ENCODE measurements around the gene CD84. TPM values are rescaled to one million over a fixed set of nuclear protein-coding genes. Genes with fewer than 3 reads are reported as not detected.
"Not testable (repeated sequence)": the region's sequence is repeated elsewhere in the genome, so short reads cannot be mapped to it uniquely, and the experiment has no call there.

Gene CD84
- total and polyA plus RNA-seq, 5 experiments from 2014 or later: 17.5 to 83.4 (median 19.0) TPM

DNA sequence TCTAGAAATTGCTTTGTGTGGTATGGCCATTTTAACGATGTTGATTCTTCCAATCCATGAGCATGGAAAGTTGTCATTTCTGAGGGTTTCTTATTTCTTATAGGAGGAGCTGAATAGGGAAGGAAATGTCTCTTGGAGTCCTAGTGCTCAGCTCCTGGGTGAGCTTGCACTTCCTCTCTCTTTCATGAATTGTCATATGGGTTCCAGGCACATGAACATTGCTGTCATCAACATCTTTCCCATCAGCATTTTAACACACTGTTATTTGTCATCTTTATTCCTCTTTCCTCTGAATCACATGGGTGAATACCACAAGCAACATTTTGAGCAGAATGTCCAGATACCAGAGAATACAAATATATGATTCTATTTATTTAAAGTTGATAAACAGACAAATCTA, 79.7 kb downstream of the CD84 start:
- POLR2A ChIA-PET: interaction anchor here (0.6 kb wide), 1 partner anchor 255 kb away, joined by 4 read pairs; no protein-coding TSS in a partner anchor
- Mint-ChIP-seq H3K4me1 (peaks cover 35 to 80% (median 60%) of the 10 kb centered on the region in 4 donors), H3K27ac (peak overlapping the region in 6 of 10 donors; percentile 5 to 80 (median 68)), H3K9me3 (peaks cover 0 to 8% (median 4%) of the 10 kb centered on the region in 9 donors), H3K4me3 (peak overlapping the region in 1 of 10 donors; percentile 11), H3K27me3 (no peaks in the 10 kb centered on the region), H3K36me3 (peaks cover 24 to 55% (median 53%) of the 10 kb centered on the region in 3 donors)
- DNase-seq (no peak), ATAC-seq (no peak)

DNA sequence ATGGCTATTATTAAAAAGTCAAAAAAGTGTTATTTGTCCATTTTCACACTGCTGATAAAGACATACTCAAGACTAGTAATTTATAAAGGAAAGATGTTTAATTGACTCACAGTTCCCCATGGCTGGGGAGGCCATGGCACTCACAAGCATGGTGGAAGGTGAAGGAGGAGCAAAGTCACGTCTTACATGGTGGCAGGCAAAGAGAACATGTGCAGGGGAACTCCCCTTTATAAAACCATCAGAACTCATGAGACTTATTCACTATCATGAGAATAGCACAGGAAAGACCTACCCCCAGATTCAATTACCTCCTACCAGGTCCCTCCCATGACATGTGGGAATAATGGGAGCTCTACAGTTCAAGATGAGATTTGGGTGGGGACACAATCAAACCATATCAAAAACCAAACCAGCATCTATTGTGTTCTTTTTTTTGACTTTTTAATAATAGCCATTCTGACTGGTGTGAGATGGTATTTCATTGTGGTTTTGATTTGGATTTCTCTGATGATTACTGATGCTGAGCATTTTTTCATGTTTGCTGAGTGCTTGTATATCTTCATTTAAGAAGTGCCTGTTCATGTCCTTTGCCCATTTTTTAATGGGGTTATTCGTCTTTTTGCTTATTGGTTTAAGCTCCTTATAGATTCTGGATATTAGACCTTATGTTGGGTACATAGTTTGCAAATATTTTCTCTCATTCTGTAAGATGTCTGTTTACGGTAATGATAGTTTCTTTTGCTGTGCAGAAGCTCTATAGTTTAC, 80.8 kb downstream of the CD84 start:
- DNase-seq, ATAC-seq, H3K9me3 Mint-ChIP-seq, POLR2A ChIA-PET, H3K27me3 Mint-ChIP-seq, H3K4me3 Mint-ChIP-seq: not testable (repeated sequence)
- H3K27ac Mint-ChIP-seq: peak overlapping the region in 4 of 10 donors; percentile 11 to 80 (median 24)
- H3K4me1 Mint-ChIP-seq: peaks cover 24 to 69% (median 51%) of the 10 kb centered on the region in 4 donors
- peaks cover 21 to 58% (median 52%) of the 10 kb centered on the region in 3 donors for H3K36me3 Mint-ChIP-seq

DNA sequence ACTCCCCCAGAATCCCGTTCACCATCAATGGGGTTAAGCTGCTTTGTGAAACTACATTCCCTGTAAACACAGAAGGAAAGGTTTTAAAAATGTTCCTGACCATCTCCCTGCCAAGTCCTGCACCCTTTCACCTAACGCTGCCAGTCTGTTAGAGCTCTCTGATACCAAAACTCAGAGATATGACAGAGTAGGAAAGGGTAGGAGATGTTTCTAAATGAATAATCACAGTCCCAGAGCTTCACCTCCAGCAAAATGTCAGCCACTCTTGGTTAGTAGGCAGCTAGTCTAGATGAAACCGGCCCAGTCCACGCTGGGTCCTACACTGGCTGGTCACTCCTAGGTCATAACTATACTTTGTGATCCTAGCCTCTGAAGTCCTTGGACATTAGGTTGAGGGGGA, 83.0 kb downstream of the CD84 start:
- Mint-ChIP-seq H3K4me3 (no peak overlapping the region), H3K4me1 (peaks cover 8 to 49% (median 30%) of the 10 kb centered on the region in 4 donors), H3K9me3 (peaks cover 0 to 8% (median 3%) of the 10 kb centered on the region in 9 donors), H3K36me3 (peaks cover 21 to 44% (median 41%) of the 10 kb centered on the region in 3 donors), H3K27me3 (no peaks in the 10 kb centered on the region), H3K27ac (peak overlapping the region in 6 of 10 donors; percentile 15 to 78 (median 50))
- POLR2A ChIA-PET: no interaction called here
- ATAC-seq (no peak), DNase-seq (no peak)

DNA sequence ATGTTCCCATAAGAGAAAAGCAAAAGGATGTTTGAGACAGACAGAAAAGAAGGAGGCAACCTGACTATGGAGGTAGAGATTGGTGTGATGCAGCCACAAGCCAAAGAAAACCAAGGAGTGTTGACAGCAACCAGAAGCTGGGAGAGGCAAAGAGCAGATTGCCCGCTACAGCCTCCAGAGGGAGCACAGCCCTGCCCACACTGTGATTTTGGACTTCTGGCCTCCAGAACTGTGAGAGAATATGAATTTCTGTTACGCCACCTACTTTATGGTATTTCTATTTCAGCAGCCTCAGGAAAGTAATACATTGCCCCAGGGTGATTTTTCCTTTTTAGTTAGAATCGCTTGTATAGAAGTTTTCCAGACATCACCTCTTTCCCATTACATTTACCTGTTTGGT, 84.7 kb downstream of the CD84 start:
- DNase-seq (no peak), ATAC-seq (no peak)
- no peaks in the 10 kb centered on the region for H3K27me3 Mint-ChIP-seq
- peak overlapping the region in 7 of 10 donors; percentile 7 to 71 (median 31) for H3K27ac Mint-ChIP-seq
- peaks cover 11 to 42% (median 24%) of the 10 kb centered on the region in 4 donors for H3K4me1 Mint-ChIP-seq
- peaks cover 18 to 40% (median 40%) of the 10 kb centered on the region in 3 donors for H3K36me3 Mint-ChIP-seq
- POLR2A ChIA-PET: no interaction called here
- no peak overlapping the region for H3K4me3 Mint-ChIP-seq
- H3K9me3 Mint-ChIP-seq: peaks cover 0 to 4% (median 2%) of the 10 kb centered on the region in 9 donors

GRCh38 chr1:160492617-160493016, 86.7 kb downstream of the CD84 start:
- ATAC-seq (no peak), DNase-seq (no peak)
- Mint-ChIP-seq H3K36me3 (peaks cover 5 to 48% (median 29%) of the 10 kb centered on the region in 3 donors), H3K27me3 (no peaks in the 10 kb centered on the region), H3K9me3 (no peaks in the 10 kb centered on the region), H3K4me1 (peaks cover 10 to 45% (median 26%) of the 10 kb centered on the region in 4 donors), H3K4me3 (no peak overlapping the region), H3K27ac (no peak overlapping the region)
- POLR2A ChIA-PET: no interaction called here

- POLR2A ChIA-PET: interaction anchor here (0.9 kb wide), 1 partner anchor 31 kb away, joined by 3 read pairs; the partner anchor contains the start of gene SLAMF6
- Mint-ChIP-seq H3K9me3 (no peaks in the 10 kb centered on the region), H3K36me3 (peaks cover 5 to 50% (median 32%) of the 10 kb centered on the region in 3 donors), H3K27me3 (no peaks in the 10 kb centered on the region), H3K4me1 (peaks cover 8 to 46% (median 25%) of the 10 kb centered on the region in 4 donors), H3K27ac (no peak overlapping the region), H3K4me3 (no peak overlapping the region)
- ATAC-seq (no peak), DNase-seq (no peak)
These were observed 87.3 kb downstream of the CD84 start for GRCh38 chr1:160491981-160492380.

Other genes starting within 250 kb of the CD84 start
- 100 to 1,000 TPM; 115 to 120 TPM for gene COPA, start 236.2 kb downstream of the CD84 start, total RNA-seq
- 100 to 1,000 TPM; 101 to 124 (median 120) TPM for gene COPA, start 236.2 kb downstream of the CD84 start, polyA plus RNA-seq
- 10 to 100 TPM; 70.3 to 76.4 TPM for gene NCSTN, start 236.1 kb downstream of the CD84 start, total RNA-seq
- gene NCSTN, start 236.1 kb downstream of the CD84 start, polyA plus RNA-seq: 10 to 100 TPM; 56.8 to 64.2 (median 63.5) TPM
- under 1 TPM; 0.38 to 0.47 TPM for gene NHLH1, start 212.4 kb downstream of the CD84 start, total RNA-seq
- gene NHLH1, start 212.4 kb downstream of the CD84 start, polyA plus RNA-seq: not detected
- gene VANGL2, start 178.9 kb downstream of the CD84 start, total RNA-seq: under 1 TPM; 0.10 to 0.14 TPM
- not detected for gene VANGL2, start 178.9 kb downstream of the CD84 start, polyA plus RNA-seq
- gene SLAMF6, start 56.2 kb downstream of the CD84 start, total RNA-seq: 10 to 100 TPM; 39.7 to 42.5 TPM
- 10 to 100 TPM; 52.0 to 95.9 (median 69.5) TPM for gene SLAMF6, start 56.2 kb downstream of the CD84 start, polyA plus RNA-seq
- 10 to 100 TPM in 1 of 2 experiments, 1 to 10 TPM in 1; 9.8 to 11.1 TPM for gene SLAMF1, start 67.5 kb upstream of the CD84 start, total RNA-seq
- gene SLAMF1, start 67.5 kb upstream of the CD84 start, polyA plus RNA-seq: 1 to 10 TPM; 1.7 to 3.9 (median 3.7) TPM
- gene CD48, start 132.3 kb upstream of the CD84 start, total RNA-seq: 100 to 1,000 TPM; 272 to 276 TPM
- 100 to 1,000 TPM; 186 to 213 (median 200) TPM for gene CD48, start 132.3 kb upstream of the CD84 start, polyA plus RNA-seq
- 1 to 10 TPM; 4.5 to 6.2 TPM for gene SLAMF7, start 159.8 kb upstream of the CD84 start, total RNA-seq
- gene SLAMF7, start 159.8 kb upstream of the CD84 start, polyA plus RNA-seq: 100 to 1,000 TPM in 1 of 3 donors, 1 to 10 TPM in 2; 3.8 to 102 (median 4.0) TPM
- 100 to 1,000 TPM; 150 to 156 TPM for gene LY9, start 216.7 kb upstream of the CD84 start, total RNA-seq
- gene LY9, start 216.7 kb upstream of the CD84 start, polyA plus RNA-seq: 100 to 1,000 TPM; 167 to 223 (median 189) TPM